HG02588 (cell line): ENCODE measurements around the gene THRA.

Experiments used
- ATAC-seq: cut with Tn5 transposase; IDR thresholded peaks from one replicate; pipeline ENCODE4 v1.9.1; 2021; ENCODE audit warnings: mild to moderate bottlenecking, moderate library complexity; ENCODE audit not compliant: unreplicated experiment

THRA gene

GRCh38 chr17:40064971-40065768 lies 2.4 kb downstream of the THRA start:
- no peak for ATAC-seq

- no peak for ATAC-seq
Measured at GRCh38 chr17:40065769-40066510, 3.2 kb downstream of the THRA start.

- no peak for ATAC-seq
Measured at GRCh38 chr17:40067710-40068109, 4.9 kb downstream of the THRA start.

GRCh38 chr17:40068129-40068581 lies 5.4 kb downstream of the THRA start:
- ATAC-seq, result no peak

GRCh38 chr17:40068584-40068916 lies 5.8 kb downstream of the THRA start:
- no peak for ATAC-seq

- no peak for ATAC-seq
Measured at GRCh38 chr17:40068917-40069750, 6.4 kb downstream of the THRA start.

GRCh38 chr17:40069751-40070708 lies 7.3 kb downstream of the THRA start:
- no peak for ATAC-seq

- no peak for ATAC-seq
Measured at GRCh38 chr17:40070709-40071312, 8.0 kb downstream of the THRA start.

GRCh38 chr17:40071313-40072039 lies 8.7 kb downstream of the THRA start:
- no peak for ATAC-seq

GRCh38 chr17:40072040-40072734 lies 9.4 kb downstream of the THRA start:
- no peak for ATAC-seq

GRCh38 chr17:40072735-40073346 lies 10.1 kb downstream of the THRA start:
- no peak for ATAC-seq

- ATAC-seq, result no peak
Measured at GRCh38 chr17:40073454-40074174, 10.8 kb downstream of the THRA start.

GRCh38 chr17:40074175-40074512 lies 11.4 kb downstream of the THRA start:
- no peak for ATAC-seq

- no peak for ATAC-seq
Measured at GRCh38 chr17:40074871-40075200, 12.1 kb downstream of the THRA start.

- ATAC-seq, result no peak
Measured at GRCh38 chr17:40075201-40075941, 12.6 kb downstream of the THRA start.

- ATAC-seq, result no peak
Measured at GRCh38 chr17:40075942-40076498, 13.3 kb downstream of the THRA start.

GRCh38 chr17:40076591-40076990 lies 13.8 kb downstream of the THRA start:
- no peak for ATAC-seq
